Measurements from ENCODE around the gene PLEKHA6.

Gene PLEKHA6

GRCh38 chr1:204256531-204256930, 103.2 kb downstream of the PLEKHA6 start:
- H3K23ac ChIP-seq (ENCODE audit: low read length): no peak overlapping the region
- H3K27me3 ChIP-seq (ENCODE audit: insufficient read depth, low read length, poor library complexity): no peaks in the 10 kb centered on the region
- H3K4me3 ChIP-seq (ENCODE audit: low read length): no peak overlapping the region
- no peak overlapping the region for H3K18ac ChIP-seq (ENCODE audit: low read length)
- H3K4ac ChIP-seq (ENCODE audit: low read depth, low read length): no peak overlapping the region
- H3K9ac ChIP-seq (ENCODE audit: low read length): no peak overlapping the region
- no peak overlapping the region for H2BK120ac ChIP-seq (ENCODE audit: low read depth, low read length)
- no peak overlapping the region for H4K5ac ChIP-seq (ENCODE audit: low read length)
- peak overlapping the region; percentile 25 for H3K56ac ChIP-seq (ENCODE audit: low read length)
- H3K4me1 ChIP-seq (ENCODE audit: control insufficient read depth, low read depth, low read length): peaks cover 5% of the 10 kb centered on the region
- no peak overlapping the region for H3K27ac ChIP-seq (ENCODE audit: low read depth, low read length)
- no peak overlapping the region for H3K4me2 ChIP-seq (ENCODE audit: low read length)
- no peak overlapping the region for H2AK5ac ChIP-seq (ENCODE audit: low read length)
- H3K79me1 ChIP-seq (ENCODE audit: low read length): no peaks in the 10 kb centered on the region
- H3K36me3 ChIP-seq (ENCODE audit: control insufficient read depth, insufficient read depth, low read length): no peaks in the 10 kb centered on the region
- WGBS (ENCODE audit: extremely low coverage, insufficient coverage, low lambda C conversion rate): no CpG with 5 or more reads among the region's 10 CpGs
- H2BK5ac ChIP-seq (ENCODE audit: low read length): no peak overlapping the region
- no peak for DNase-seq
- no peak overlapping the region for H2BK15ac ChIP-seq (replicated peaks; ENCODE audit: low read depth)
- no peak overlapping the region for H4K8ac ChIP-seq (ENCODE audit: low read depth, low read length)
- no peaks in the 10 kb centered on the region for H3K79me2 ChIP-seq (ENCODE audit: control insufficient read depth, insufficient read depth, low read length)

GRCh38 chr1:204255966-204256365, 103.8 kb downstream of the PLEKHA6 start:
- no peaks in the 10 kb centered on the region for H3K79me2 ChIP-seq (ENCODE audit: control insufficient read depth, insufficient read depth, low read length)
- peak overlapping the region; percentile 39 for H3K56ac ChIP-seq (ENCODE audit: low read length)
- H3K4me3 ChIP-seq (ENCODE audit: low read length): no peak overlapping the region
- H4K5ac ChIP-seq (ENCODE audit: low read length): no peak overlapping the region
- no peak overlapping the region for H3K27ac ChIP-seq (ENCODE audit: low read depth, low read length)
- H2BK5ac ChIP-seq (ENCODE audit: low read length): no peak overlapping the region
- no peaks in the 10 kb centered on the region for H3K36me3 ChIP-seq (ENCODE audit: control insufficient read depth, insufficient read depth, low read length)
- H3K4me2 ChIP-seq (ENCODE audit: low read length): no peak overlapping the region
- H3K23ac ChIP-seq (ENCODE audit: low read length): no peak overlapping the region
- H3K4me1 ChIP-seq (ENCODE audit: control insufficient read depth, low read depth, low read length): peaks cover 5% of the 10 kb centered on the region
- H2BK15ac ChIP-seq (replicated peaks; ENCODE audit: low read depth): no peak overlapping the region
- DNase-seq: peak; percentile 25
- no peaks in the 10 kb centered on the region for H3K27me3 ChIP-seq (ENCODE audit: insufficient read depth, low read length, poor library complexity)
- WGBS (ENCODE audit: extremely low coverage, insufficient coverage, low lambda C conversion rate): no CpG with 5 or more reads among the region's 5 CpGs
- no peak overlapping the region for H3K9ac ChIP-seq (ENCODE audit: low read length)
- no peak overlapping the region for H2BK120ac ChIP-seq (ENCODE audit: low read depth, low read length)
- no peaks in the 10 kb centered on the region for H3K79me1 ChIP-seq (ENCODE audit: low read length)
- no peak overlapping the region for H3K4ac ChIP-seq (ENCODE audit: low read depth, low read length)
- H2AK5ac ChIP-seq (ENCODE audit: low read length): no peak overlapping the region
- H3K18ac ChIP-seq (ENCODE audit: low read length): no peak overlapping the region
- H4K8ac ChIP-seq (ENCODE audit: low read depth, low read length): no peak overlapping the region

- Histone ChIP-seq H2BK120ac (ENCODE audit: low read depth, low read length) (no peak overlapping the region), H3K36me3 (ENCODE audit: control insufficient read depth, insufficient read depth, low read length) (no peaks in the 10 kb centered on the region), H3K18ac (ENCODE audit: low read length) (no peak overlapping the region), H3K23ac (ENCODE audit: low read length) (no peak overlapping the region), H4K5ac (ENCODE audit: low read length) (no peak overlapping the region), H3K4me2 (ENCODE audit: low read length) (no peak overlapping the region), H3K4me3 (ENCODE audit: low read length) (no peak overlapping the region), H4K8ac (ENCODE audit: low read depth, low read length) (no peak overlapping the region), H3K79me1 (ENCODE audit: low read length) (no peaks in the 10 kb centered on the region), H3K27ac (ENCODE audit: low read depth, low read length) (no peak overlapping the region), H3K79me2 (ENCODE audit: control insufficient read depth, insufficient read depth, low read length) (no peaks in the 10 kb centered on the region), H3K56ac (ENCODE audit: low read length) (no peak overlapping the region), H3K9ac (ENCODE audit: low read length) (no peak overlapping the region), H2BK5ac (ENCODE audit: low read length) (no peak overlapping the region), H2AK5ac (ENCODE audit: low read length) (no peak overlapping the region), H2BK15ac (replicated peaks; ENCODE audit: low read depth) (no peak overlapping the region), H3K4ac (ENCODE audit: low read depth, low read length) (no peak overlapping the region), H3K27me3 (ENCODE audit: insufficient read depth, low read length, poor library complexity) (no peaks in the 10 kb centered on the region), H3K4me1 (ENCODE audit: control insufficient read depth, low read depth, low read length) (peaks cover 5% of the 10 kb centered on the region)
- WGBS (ENCODE audit: extremely low coverage, insufficient coverage, low lambda C conversion rate): no CpG with 5 or more reads among the region's 5 CpGs
- DNase-seq: peak; percentile 60
These were observed 104.5 kb downstream of the PLEKHA6 start for GRCh38 chr1:204255225-204255624.

- Histone ChIP-seq H3K27me3 (ENCODE audit: insufficient read depth, low read length, poor library complexity) (no peaks in the 10 kb centered on the region), H4K8ac (ENCODE audit: low read depth, low read length) (no peak overlapping the region), H2BK15ac (replicated peaks; ENCODE audit: low read depth) (no peak overlapping the region), H2AK5ac (ENCODE audit: low read length) (no peak overlapping the region), H3K27ac (ENCODE audit: low read depth, low read length) (no peak overlapping the region), H3K79me2 (ENCODE audit: control insufficient read depth, insufficient read depth, low read length) (no peaks in the 10 kb centered on the region), H3K18ac (ENCODE audit: low read length) (no peak overlapping the region), H3K4me3 (ENCODE audit: low read length) (no peak overlapping the region), H3K23ac (ENCODE audit: low read length) (no peak overlapping the region), H2BK5ac (ENCODE audit: low read length) (no peak overlapping the region), H3K4ac (ENCODE audit: low read depth, low read length) (no peak overlapping the region), H3K79me1 (ENCODE audit: low read length) (no peaks in the 10 kb centered on the region), H3K4me2 (ENCODE audit: low read length) (no peak overlapping the region), H3K56ac (ENCODE audit: low read length) (no peak overlapping the region), H4K5ac (ENCODE audit: low read length) (no peak overlapping the region), H3K36me3 (ENCODE audit: control insufficient read depth, insufficient read depth, low read length) (no peaks in the 10 kb centered on the region), H3K9ac (ENCODE audit: low read length) (no peak overlapping the region), H3K4me1 (ENCODE audit: control insufficient read depth, low read depth, low read length) (peaks cover 5% of the 10 kb centered on the region), H2BK120ac (ENCODE audit: low read depth, low read length) (no peak overlapping the region)
- no CpG with 5 or more reads among the region's 7 CpGs for WGBS (ENCODE audit: extremely low coverage, insufficient coverage, low lambda C conversion rate)
- peak; percentile 28 for DNase-seq
These were observed 105.6 kb downstream of the PLEKHA6 start for GRCh38 chr1:204254031-204254661.

- Histone ChIP-seq H3K4me1 (ENCODE audit: control insufficient read depth, low read depth, low read length) (peaks cover 5% of the 10 kb centered on the region), H3K27me3 (ENCODE audit: insufficient read depth, low read length, poor library complexity) (no peaks in the 10 kb centered on the region), H3K4me3 (ENCODE audit: low read length) (no peak overlapping the region), H2BK15ac (replicated peaks; ENCODE audit: low read depth) (no peak overlapping the region), H3K23ac (ENCODE audit: low read length) (no peak overlapping the region), H2AK5ac (ENCODE audit: low read length) (no peak overlapping the region), H2BK5ac (ENCODE audit: low read length) (no peak overlapping the region), H4K8ac (ENCODE audit: low read depth, low read length) (no peak overlapping the region), H3K27ac (ENCODE audit: low read depth, low read length) (no peak overlapping the region), H2BK120ac (ENCODE audit: low read depth, low read length) (no peak overlapping the region), H3K56ac (ENCODE audit: low read length) (no peak overlapping the region), H3K79me2 (ENCODE audit: control insufficient read depth, insufficient read depth, low read length) (no peaks in the 10 kb centered on the region), H3K4me2 (ENCODE audit: low read length) (no peak overlapping the region), H3K18ac (ENCODE audit: low read length) (no peak overlapping the region), H4K5ac (ENCODE audit: low read length) (no peak overlapping the region), H3K79me1 (ENCODE audit: low read length) (no peaks in the 10 kb centered on the region), H3K36me3 (ENCODE audit: control insufficient read depth, insufficient read depth, low read length) (no peaks in the 10 kb centered on the region), H3K9ac (ENCODE audit: low read length) (no peak overlapping the region), H3K4ac (ENCODE audit: low read depth, low read length) (no peak overlapping the region)
- no peak for DNase-seq
- no CpG with 5 or more reads among the region's 6 CpGs for WGBS (ENCODE audit: extremely low coverage, insufficient coverage, low lambda C conversion rate)
These were observed 107.6 kb downstream of the PLEKHA6 start for GRCh38 chr1:204251926-204252689.

Measured in mesendoderm (in vitro differentiated cells).